Activated CD8-positive, alpha-beta T cell treated with anti-CD3 and anti-CD28 coated beads for 36 hours (primary cell): Measurements from ENCODE around the gene PSMB5. TPM values are rescaled to one million over a fixed set of nuclear protein-coding genes. Genes with fewer than 3 reads are reported as not detected.
"Not testable (repeated sequence)": the region's sequence is repeated elsewhere in the genome, so short reads cannot be mapped to it uniquely, and the experiment has no call there.

ENCODE experiments used
- ATAC-seq: fragments of 200-7000 bp; cut with Tn5 transposase; one replicate; pipeline ENCODE4 v1.10.0; 2021; ENCODE audit warnings: mild to moderate bottlenecking, moderate library complexity
- CTCF ChIA-PET: fragments of 350-600 bp; sonication (Branson Sonifier 250); formaldehyde crosslinking; loops from one replicate; lab custom pipeline; 2021; ENCODE audit warnings: antibody characterized with exemption; lab: Charles Lee
- POLR2A ChIA-PET: fragments of 350-600 bp; sonication (Branson Sonifier 250); formaldehyde crosslinking; loops from one replicate; lab custom pipeline; 2021; ENCODE audit warnings: antibody characterized with exemption; lab: Charles Lee
- DNase-seq: peaks from one replicate; pipeline ENCODE4 v3.0.0-alpha.2; 2020
- H3K27ac Mint-ChIP-seq: one replicate; pipeline ENCODE4 v1.8.0; 2021; ENCODE audit warnings: mild to moderate bottlenecking, mixed read lengths
- H3K27me3 Mint-ChIP-seq: one replicate; pipeline ENCODE4 v1.8.0; 2021; ENCODE audit warnings: mixed read lengths
- H3K36me3 Mint-ChIP-seq: one replicate; pipeline ENCODE4 v1.8.0; 2021; ENCODE audit warnings: low read depth, mixed read lengths
- H3K4me1 Mint-ChIP-seq: one replicate; pipeline ENCODE4 v1.8.0; 2021; ENCODE audit warnings: low read depth, mixed read lengths
- H3K4me3 Mint-ChIP-seq: one replicate; pipeline ENCODE4 v1.8.0; 2021; ENCODE audit warnings: mild to moderate bottlenecking, moderate library complexity, mixed read lengths
- H3K9me3 Mint-ChIP-seq: one replicate; pipeline ENCODE4 v1.8.0; 2021; ENCODE audit warnings: mixed read lengths
- CTCF ChIP-seq: fragments of 200-600 bp; IDR thresholded peaks from one replicate; pipeline ENCODE4 v1.8.0; 2022; ENCODE audit warnings: antibody characterized with exemption, mild to moderate bottlenecking
- intact Hi-C: fragments of 100-400 bp; cut with micrococcal nuclease; formaldehyde crosslinking; loops from one replicate; pipeline ENCODE4 v1.10.0; 2022
- total RNA-seq, 2 experiments: library from RNA; stranded (reverse); gene quantifications; one replicate each; pipeline ENCODE4 v1.2.3, GENCODE V29; 2021

Gene PSMB5
- total RNA-seq, 2 experiments from 2014 or later, result 119 to 120 TPM

GRCh38 chr14:23005451-23006187, 29.1 kb downstream of the PSMB5 start:
- no peak for TF ChIP-seq CTCF
- Mint-ChIP-seq H3K9me3 (no peaks in the 10 kb centered on the region), H3K27me3 (no peaks in the 10 kb centered on the region), H3K4me1 (peaks cover 36% of the 10 kb centered on the region), H3K36me3 (no peaks in the 10 kb centered on the region), H3K27ac (peak overlapping the region; percentile 97), H3K4me3 (peak overlapping the region; percentile 91)
- POLR2A ChIA-PET, result interaction anchor here (0.6 to 2.8 kb wide), 22 partner anchors 9 to 442 kb away, joined by 3 to 32 read pairs (median 6); partner anchors contain the start of genes CDH24, HAUS4, PABPN1 and PRMT5
- no peak for DNase-seq
- intact Hi-C loops, result loop anchor here (5.0 kb wide), 1 partner anchor 52 kb away; the partner anchor contains the start of gene CDH24
- no peak for ATAC-seq
- CTCF ChIA-PET, result interaction anchor here (0.8 to 4.1 kb wide), 24 partner anchors 10 to 114 kb away, joined by 3 to 65 read pairs (median 9); partner anchors contain the start of genes ACIN1, AJUBA, C14orf119 and CDH24

- peaks cover 32% of the 10 kb centered on the region for H3K4me1 Mint-ChIP-seq
- H3K36me3 Mint-ChIP-seq, H3K4me3 Mint-ChIP-seq, DNase-seq, ATAC-seq, H3K27me3 Mint-ChIP-seq, H3K9me3 Mint-ChIP-seq, POLR2A ChIA-PET, intact Hi-C loops, H3K27ac Mint-ChIP-seq: not testable (repeated sequence)
- CTCF ChIA-PET, result interaction anchor here (1.1 to 1.5 kb wide), 3 partner anchors 9 to 54 kb away, joined by 3 to 6 read pairs (median 6); no protein-coding TSS in a partner anchor
These were observed 30.4 kb downstream of the PSMB5 start for GRCh38 chr14:23004274-23004673.

- POLR2A ChIA-PET, result no interaction called here
- H3K4me1 Mint-ChIP-seq, result peaks cover 19% of the 10 kb centered on the region
- no peaks in the 10 kb centered on the region for H3K9me3 Mint-ChIP-seq
- H3K27ac Mint-ChIP-seq, result no peak overlapping the region
- CTCF ChIA-PET, result interaction anchor here (0.7 to 3.5 kb wide), 2 partner anchors 16 to 66 kb away, joined by 3 to 16 read pairs; no protein-coding TSS in a partner anchor
- ATAC-seq (no peak), DNase-seq (no peak)
- no peak for TF ChIP-seq CTCF
- no peaks in the 10 kb centered on the region for H3K27me3 Mint-ChIP-seq
- no peak overlapping the region for H3K4me3 Mint-ChIP-seq
- no peaks in the 10 kb centered on the region for H3K36me3 Mint-ChIP-seq
- intact Hi-C loops, result no loop called here
These were observed 32.1 kb downstream of the PSMB5 start for GRCh38 chr14:23002592-23002991.

GRCh38 chr14:23000860-23001259, 33.8 kb downstream of the PSMB5 start:
- Mint-ChIP-seq H3K27me3 (no peaks in the 10 kb centered on the region), H3K4me3 (no peak overlapping the region), H3K9me3 (no peaks in the 10 kb centered on the region), H3K36me3 (no peaks in the 10 kb centered on the region), H3K4me1 (peaks cover 10% of the 10 kb centered on the region), H3K27ac (no peak overlapping the region)
- ChIA-PET CTCF (interaction anchor here (0.8 to 3.5 kb wide), 11 partner anchors 8 to 83 kb away, joined by 3 to 17 read pairs (median 4); partner anchors contain the start of gene CDH24), POLR2A (interaction anchor here (1.3 kb wide), 1 partner anchor 25 kb away, joined by 3 read pairs; no protein-coding TSS in a partner anchor)
- DNase-seq (no peak), ATAC-seq (peak; percentile 47)
- no peak for TF ChIP-seq CTCF
- intact Hi-C loops, result no loop called here

- no peak overlapping the region for H3K27ac Mint-ChIP-seq
- POLR2A ChIA-PET, result interaction anchor here (5.1 kb wide), 1 partner anchor 8 kb away, joined by 32 read pairs; no protein-coding TSS in a partner anchor
- TF ChIP-seq CTCF, result no peak
- no peak overlapping the region for H3K4me3 Mint-ChIP-seq
- DNase-seq (no peak), ATAC-seq (no peak)
- intact Hi-C loops, result no loop called here
- CTCF ChIA-PET, result interaction anchor here (0.9 to 2.9 kb wide), 4 partner anchors 9 to 69 kb away, joined by 3 to 12 read pairs (median 8); partner anchors contain the start of gene CDH24
- peaks cover 7% of the 10 kb centered on the region for H3K4me1 Mint-ChIP-seq
- H3K27me3 Mint-ChIP-seq, result no peaks in the 10 kb centered on the region
- no peaks in the 10 kb centered on the region for H3K36me3 Mint-ChIP-seq
- H3K9me3 Mint-ChIP-seq, result no peaks in the 10 kb centered on the region
These were observed 36.2 kb downstream of the PSMB5 start for GRCh38 chr14:22998329-22999012.
